Heart left ventricle (tissue), 16 donors: ENCODE data around the gene CRY1. TPM values are rescaled to one million over a fixed set of nuclear protein-coding genes. Genes with fewer than 3 reads are reported as not detected.

Source experiments
- ATAC-seq, 4 donors: fragments of 200-7000 bp; cut with Tn5 transposase; one replicate each; pipeline ENCODE4 v1.9.1; 2020 to 2022; ENCODE audit warnings: moderate library complexity in 4 of 4, mild to moderate bottlenecking in 3 of 4, moderate number of reproducible peaks in 1 of 4
- DNase-seq, 5 donors: peaks; one replicate each; pipeline ENCODE4 v3.0.0-alpha.2; 2020
- H3K27ac ChIP-seq, 12 donors: fragments of 200-600 bp; sonication (generic) in 4 of 12; one replicate each; pipeline versions ENCODE4 v1.5.0 to v1.8.0; 2016 to 2022; ENCODE audit warnings: mild to moderate bottlenecking in 2 of 12
- H3K27me3 ChIP-seq, 9 donors: fragments of 200-600 bp; sonication (generic) in 2 of 9; one replicate each; pipeline versions ENCODE4 v1.5.1 to v1.8.0; 2016 to 2022; ENCODE audit warnings: mild to moderate bottlenecking in 3 of 9
- H3K36me3 ChIP-seq, 9 donors: fragments of 200-600 bp; sonication (generic) in 2 of 9; one replicate each; pipeline versions ENCODE4 v1.5.0 to v1.8.0; 2018 to 2022; ENCODE audit warnings: mild to moderate bottlenecking in 2 of 9
- H3K4me1 ChIP-seq, 12 donors: fragments of 200-600 bp; sonication (generic) in 4 of 12; one replicate each; pipeline versions ENCODE4 v1.5.0 to v1.8.0; 2016 to 2022; ENCODE audit warnings: mild to moderate bottlenecking in 3 of 12
- H3K4me3 ChIP-seq, 12 donors: fragments of 200-600 bp; sonication (generic) in 4 of 12; one replicate each; pipeline versions ENCODE4 v1.5.0 to v1.8.0; 2017 to 2022; ENCODE audit warnings: mild to moderate bottlenecking in 9 of 12, moderate library complexity in 4 of 12
- H3K9me3 ChIP-seq, 12 donors: fragments of 200-600 bp; sonication (generic) in 4 of 12; one replicate each; pipeline versions ENCODE4 v1.5.0 to v1.8.0; 2016 to 2022; ENCODE audit warnings: mild to moderate bottlenecking in 1 of 12
- POLR2A ChIP-seq, 2 donors: fragments of 450-650 bp; IDR thresholded peaks; one replicate each; pipeline ENCODE4 v1.6.1; 2017; ENCODE audit warnings: antibody characterized with exemption in 2 of 2, mild to moderate bottlenecking in 2 of 2, moderate library complexity in 2 of 2
- WGBS, 4 donors: extraction: QIAGEN DNeasy Blood & Tissue Kit in 2 of 4; methylation state at CpG; one replicate each; pipeline versions ENCODE4 v1.1.5 to v1.1.7; 2013 to 2018; 5-methylcytosine and 5-hydroxymethylcytosine counted together
- intact Hi-C, 10 donors: fragments of 100-400 bp; cut with DNase I; formaldehyde crosslinking; loops; one replicate each; pipeline versions ENCODE4 v1.11.1 to v1.14.2; 2022
- polyA plus RNA-seq, 2 donors: library from polyadenylated mRNA; stranded (reverse); fragments of 200-250 nt; gene quantifications; one replicate each; pipeline ENCODE4 v1.2.3, GENCODE V29; 2013
- total RNA-seq, 9 donors: library from RNA; depleted of rRNA in 2 of 9; stranded (reverse); fragments of >200 nt in 2 of 9; fragmentation: NEBNext Ultra II Directional in 3 of 9; extraction: Animal tissue kit (Norgen Biotek cat#: 25700) in 3 of 9; gene quantifications; one replicate each; pipeline versions ENCODE4 v1.1.0 to v1.2.4, GENCODE V29; 2016 to 2023
- TF ChIP-seq, protein P1 (sequence below), 12 donors: fragments of 200-600 bp; sonication (generic) in 4 of 12; IDR thresholded peaks; one replicate each; pipeline versions ENCODE4 v1.5.0 to v1.8.0; 2018 to 2022; ENCODE audit warnings: antibody characterized with exemption in 12 of 12, mild to moderate bottlenecking in 5 of 12
- donor health status: ischemic (EF 13 %, LVEDD 7.1; RV severe dilation, severe dysfunction).
- donor health status: healthy with polysubstance abuse.
- donor health status: DM: no; HTN: yes; CAD: no.
- donor health status: DM: no; HTN: no; CAD: no.
- donor health status: ischemic (EF 25% LVEDD 6.9; RV normal size, moderate dysfunction).
- donor health status: ischemic (EF 25% LVEDD 5.7; RV mildly dilated, moderate dysfunction).
- donor health status: healthy.
- donor health status: DM: yes; HTN: yes; CAD: no.
- donor health status: ischemic (EF 35%, LVEDD 5.7; RV mildly dilated, moderate dysfunction).
- donor health status: nonischemic (EF 11% LVEDD 7.7; RV severe dilation, severe dysfunction).
- donor health status: DM: yes; HTN: yes; CAD: no.
- donor health status: PGD.
- donor health status: ischemic (EF 29% LVEDD 5.4; RV normal size, mild dysfunction).
- donor health status: nonischemic (EF 23%, LVEDD 6.1; RV moderate dilation, normal function).

The CRY1 gene
- total and polyA plus RNA-seq, 11 donors, result 4.3 to 20.7 (median 12.0) TPM

DNA sequence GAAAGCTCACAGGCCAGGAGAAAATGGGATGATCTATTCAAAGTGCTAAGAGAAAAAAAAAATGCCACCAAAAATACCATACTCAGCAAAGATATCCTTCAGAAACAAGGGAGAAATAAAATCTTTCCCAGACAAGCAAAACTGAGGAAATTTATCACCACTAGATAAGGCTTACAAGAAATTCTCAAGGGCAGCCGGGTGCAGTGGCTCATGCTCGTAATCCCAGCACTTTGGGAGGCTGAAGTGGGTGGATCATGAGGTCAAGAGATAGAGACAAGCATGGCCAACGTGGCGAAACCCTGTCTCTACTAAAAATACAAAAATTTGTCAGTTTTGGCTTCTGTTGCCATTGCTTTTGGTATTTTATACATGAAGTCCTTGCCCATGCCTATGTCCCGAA, 48.2 kb downstream of the CRY1 start:
- no peak overlapping the region for H3K27ac ChIP-seq
- no peak for DNase-seq
- H3K4me1 ChIP-seq, result no peaks in the 10 kb centered on the region
- no peaks in the 10 kb centered on the region for H3K27me3 ChIP-seq
- TF ChIP-seq POLR2A (IDR thresholded peaks at IDR 0.05), result no peak
- TF ChIP-seq, protein P1, sequence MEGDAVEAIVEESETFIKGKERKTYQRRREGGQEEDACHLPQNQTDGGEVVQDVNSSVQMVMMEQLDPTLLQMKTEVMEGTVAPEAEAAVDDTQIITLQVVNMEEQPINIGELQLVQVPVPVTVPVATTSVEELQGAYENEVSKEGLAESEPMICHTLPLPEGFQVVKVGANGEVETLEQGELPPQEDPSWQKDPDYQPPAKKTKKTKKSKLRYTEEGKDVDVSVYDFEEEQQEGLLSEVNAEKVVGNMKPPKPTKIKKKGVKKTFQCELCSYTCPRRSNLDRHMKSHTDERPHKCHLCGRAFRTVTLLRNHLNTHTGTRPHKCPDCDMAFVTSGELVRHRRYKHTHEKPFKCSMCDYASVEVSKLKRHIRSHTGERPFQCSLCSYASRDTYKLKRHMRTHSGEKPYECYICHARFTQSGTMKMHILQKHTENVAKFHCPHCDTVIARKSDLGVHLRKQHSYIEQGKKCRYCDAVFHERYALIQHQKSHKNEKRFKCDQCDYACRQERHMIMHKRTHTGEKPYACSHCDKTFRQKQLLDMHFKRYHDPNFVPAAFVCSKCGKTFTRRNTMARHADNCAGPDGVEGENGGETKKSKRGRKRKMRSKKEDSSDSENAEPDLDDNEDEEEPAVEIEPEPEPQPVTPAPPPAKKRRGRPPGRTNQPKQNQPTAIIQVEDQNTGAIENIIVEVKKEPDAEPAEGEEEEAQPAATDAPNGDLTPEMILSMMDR (IDR thresholded peaks at IDR 0.05), result no peak
- H3K4me3 ChIP-seq, result no peak overlapping the region
- H3K36me3 ChIP-seq, result peaks cover 0 to 5% (median 0%) of the 10 kb centered on the region in 9 donors
- 68 to 79% (median 72%) methylated on average over 5 of the region's 5 CpGs for WGBS, 4 donors
- peaks cover 0 to 41% (median 4%) of the 10 kb centered on the region in 12 donors for H3K9me3 ChIP-seq
- intact Hi-C loops, result no loop called here
- no peak for ATAC-seq

DNA sequence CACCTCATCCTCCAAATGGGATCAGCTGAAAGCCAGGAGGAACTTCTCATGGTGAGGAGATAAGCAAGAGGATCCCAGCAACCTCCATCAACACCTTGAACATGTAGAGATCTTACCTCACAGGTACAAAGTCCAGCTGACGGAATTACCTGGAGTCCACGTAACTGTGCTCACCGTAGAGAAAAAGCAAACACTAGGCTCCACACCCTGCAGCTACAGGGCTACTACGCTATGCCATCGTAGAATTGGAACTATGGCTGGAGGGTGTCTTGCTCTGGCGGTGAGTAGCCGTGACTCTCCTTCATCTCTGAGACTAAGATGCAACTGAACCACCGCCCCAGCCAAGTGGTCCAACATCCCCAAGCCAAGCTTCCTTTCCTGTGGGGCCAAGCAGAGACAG, 50.5 kb downstream of the CRY1 start:
- DNase-seq, result no peak
- Histone ChIP-seq H3K36me3 (no peaks in the 10 kb centered on the region), H3K27me3 (no peaks in the 10 kb centered on the region), H3K4me1 (peaks cover 0 to 4% (median 0%) of the 10 kb centered on the region in 12 donors), H3K9me3 (peaks cover 0 to 27% (median 0%) of the 10 kb centered on the region in 12 donors), H3K27ac (no peak overlapping the region), H3K4me3 (no peak overlapping the region)
- intact Hi-C loops, result no loop called here
- no peak for TF ChIP-seq POLR2A (IDR thresholded peaks at IDR 0.05)
- TF ChIP-seq, protein P1 (IDR thresholded peaks at IDR 0.05), result no peak
- ATAC-seq, result no peak
- WGBS, 4 donors, result 86 to 91% (median 86%) methylated on average over 8 of the region's 8 CpGs

DNA sequence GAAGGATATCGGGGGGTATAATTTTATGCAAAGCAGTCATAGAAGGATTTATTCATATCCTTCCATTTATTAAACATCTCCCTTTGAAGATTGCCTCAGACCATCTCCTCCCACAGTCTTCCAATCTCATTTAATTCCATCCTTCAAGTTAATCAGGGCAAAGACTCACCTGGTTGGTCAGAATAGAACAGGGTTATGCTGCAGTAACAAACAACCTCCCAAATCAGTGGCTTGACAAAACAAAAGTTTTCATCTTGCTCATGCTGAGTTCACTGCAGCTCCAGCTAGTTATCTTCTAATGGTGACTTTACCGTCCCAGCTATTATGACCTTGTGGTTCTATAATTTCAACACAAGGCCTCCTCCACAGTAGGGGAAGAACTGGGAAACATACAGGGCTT, 57.6 kb downstream of the CRY1 start:
- 88 to 95% (median 93%) methylated on average over 2 of the region's 2 CpGs for WGBS, 4 donors
- Histone ChIP-seq H3K4me3 (no peak overlapping the region), H3K27ac (no peak overlapping the region), H3K9me3 (peaks cover 0 to 3% (median 0%) of the 10 kb centered on the region in 12 donors), H3K4me1 (peaks cover 0 to 30% (median 11%) of the 10 kb centered on the region in 12 donors), H3K27me3 (no peaks in the 10 kb centered on the region), H3K36me3 (no peaks in the 10 kb centered on the region)
- intact Hi-C loops, result no loop called here
- no peak for TF ChIP-seq POLR2A (IDR thresholded peaks at IDR 0.05)
- TF ChIP-seq, protein P1 (IDR thresholded peaks at IDR 0.05), result no peak
- ATAC-seq, result no peak
- DNase-seq, result no peak

DNA sequence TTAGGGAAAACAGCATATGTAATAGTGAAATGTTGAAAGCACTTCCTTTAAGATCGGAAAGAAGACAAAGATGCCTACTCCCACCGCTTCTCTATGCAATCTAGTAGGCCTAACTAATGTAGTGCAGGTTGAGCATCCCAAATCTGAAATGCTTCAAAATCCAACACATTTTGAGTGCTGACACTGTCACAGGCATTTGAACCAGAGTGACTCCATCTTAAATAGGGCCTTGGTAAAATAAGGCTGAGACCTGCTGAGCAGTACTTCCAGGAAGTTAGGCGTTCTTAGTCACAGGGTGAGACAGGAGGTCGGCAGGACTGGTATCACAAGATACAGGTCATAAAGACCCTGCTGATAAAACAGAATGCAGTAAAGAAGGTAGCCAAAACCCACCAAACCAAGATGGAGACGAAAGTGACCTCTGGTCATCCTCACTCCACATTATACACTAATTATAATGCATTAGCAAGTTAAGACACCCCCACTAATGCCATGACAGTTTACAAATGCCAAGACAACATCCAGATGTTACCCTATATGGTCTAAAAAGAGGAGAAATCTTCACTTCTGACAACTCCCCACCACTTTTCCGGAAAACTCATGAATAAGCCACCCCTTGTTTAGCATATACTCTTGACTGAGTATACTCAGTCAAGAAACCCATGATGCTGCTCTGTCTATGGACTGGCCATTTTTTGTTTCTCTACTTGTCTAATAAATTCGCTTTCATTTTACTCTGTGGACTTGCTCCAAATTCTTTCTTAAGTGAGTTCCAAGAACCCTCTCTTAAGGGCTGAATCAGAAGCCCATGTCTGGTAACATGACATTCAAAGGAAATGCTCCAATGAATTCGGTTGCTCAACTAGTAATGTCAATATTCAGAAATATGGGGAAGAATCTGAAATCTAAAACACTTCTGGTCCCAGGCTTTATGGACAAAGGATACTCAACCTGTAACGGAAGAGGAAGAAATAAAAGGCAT, 59.3 kb downstream of the CRY1 start:
- Histone ChIP-seq H3K4me3 (no peak overlapping the region), H3K36me3 (no peaks in the 10 kb centered on the region), H3K4me1 (peaks cover 0 to 44% (median 15%) of the 10 kb centered on the region in 12 donors), H3K27ac (no peak overlapping the region), H3K9me3 (peaks cover 0 to 3% (median 0%) of the 10 kb centered on the region in 12 donors), H3K27me3 (no peaks in the 10 kb centered on the region)
- 91 to 94% (median 91%) methylated on average over 9 of the region's 9 CpGs for WGBS, 4 donors
- TF ChIP-seq, protein P1 (IDR thresholded peaks at IDR 0.05), result no peak
- TF ChIP-seq POLR2A (IDR thresholded peaks at IDR 0.05), result no peak
- ATAC-seq (no peak), DNase-seq (no peak)
- intact Hi-C loops, result no loop called here
